NOMO-1 (cell line): ENCODE results near the gene IL36G.

Experiments used
- DNase-seq, 2 experiments: peaks; one replicate each; lab custom pipeline; 2025; ENCODE audit not compliant: unreplicated experiment in 2 of 2; lab: John Stamatoyannopoulos, UW

IL36G gene

GRCh38 chr2:113015655-113016054, 37.8 kb downstream of the IL36G start:
- DNase-seq, result no peak

GRCh38 chr2:113018509-113018908, 40.7 kb downstream of the IL36G start:
- no peak for DNase-seq

- DNase-seq, result no peak
Measured at GRCh38 chr2:113021312-113021711, 43.5 kb downstream of the IL36G start.

GRCh38 chr2:113024764-113025163, 47.0 kb downstream of the IL36G start:
- DNase-seq, result no peak

- DNase-seq, result peak; percentile 19 to 74
Measured at GRCh38 chr2:113025737-113026136, 47.9 kb downstream of the IL36G start.

GRCh38 chr2:113027691-113028090, 49.9 kb downstream of the IL36G start:
- DNase-seq, result no peak

- DNase-seq, result no peak
Measured at GRCh38 chr2:113028112-113028511, 50.3 kb downstream of the IL36G start.

GRCh38 chr2:113032737-113033136, 54.9 kb downstream of the IL36G start:
- DNase-seq, result no peak

GRCh38 chr2:113034016-113034415, 56.2 kb downstream of the IL36G start:
- no peak for DNase-seq
